Gastroesophageal sphincter (tissue), 3 donors: Measurements from ENCODE around the gene TNFRSF17.

Experiments used
- CTCF ChIP-seq, 4 experiments: fragments of 200-600 bp in 2 of 4; fragments of 450-650 bp in 2 of 4; sonication (generic) in 1 of 4; IDR thresholded peaks; one replicate each; pipeline ENCODE4 v1.5.1; 2017 to 2019; ENCODE audit warnings: antibody characterized with exemption in 4 of 4, mild to moderate bottlenecking in 2 of 4, moderate library complexity in 2 of 4
- POLR2A ChIP-seq, 2 donors: fragments of 450-650 bp; IDR thresholded peaks; one replicate each; pipeline ENCODE4 v1.6.1; 2017; ENCODE audit warnings: antibody characterized with exemption in 2 of 2, mild to moderate bottlenecking in 2 of 2, moderate library complexity in 1 of 2

- TF ChIP-seq CTCF (IDR thresholded peaks at IDR 0.05): no peak
- TF ChIP-seq POLR2A (IDR thresholded peaks at IDR 0.05): no peak
Measured at GRCh38 chr16:12000032-12000431, 35.0 kb downstream of the TNFRSF17 start.
